D721Med (cell line): ENCODE data around the gene CORO2B.

Source experiments
- DNase-seq: peaks from one replicate; pipeline ENCODE4 v3.0.0; 2011; ENCODE audit warnings: low spot score; ENCODE audit not compliant: insufficient read length
- FAIRE-seq: peaks from 2 replicates; lab custom pipeline; 2011; peaks lifted over from hg19 to GRCh38; lab: Jason Lieb, UNC
- TF ChIP-seq, protein P1 (sequence below): IDR thresholded peaks from 2 replicates; pipeline ENCODE4 v1.5.1; 2012; ENCODE audit warnings: mild to moderate bottlenecking, control low read depth; ENCODE audit not compliant: insufficient read depth; ENCODE audit errors: missing control alignments

CORO2B gene

DNA sequence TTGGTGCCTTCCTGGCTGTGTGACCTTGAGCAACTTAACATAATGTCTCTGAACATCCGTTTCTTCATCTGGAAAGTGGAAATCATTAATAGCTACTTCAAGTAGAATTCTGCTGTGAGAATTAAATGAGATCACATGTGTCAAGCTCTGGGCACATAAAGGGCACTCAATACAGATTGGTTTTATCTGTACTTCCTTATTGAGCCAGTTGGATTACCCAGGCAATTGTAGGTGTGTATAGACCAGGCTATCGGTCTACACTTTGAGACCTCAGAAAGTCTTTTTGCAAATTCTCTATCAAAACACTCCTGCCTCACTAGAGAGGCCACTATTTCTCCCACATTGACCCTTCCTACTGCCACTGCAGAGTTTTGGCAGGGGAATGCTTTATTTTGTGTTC, 194.2 kb downstream of the CORO2B start:
- DNase-seq (no peak), FAIRE-seq (no peak)
- TF ChIP-seq, protein P1, sequence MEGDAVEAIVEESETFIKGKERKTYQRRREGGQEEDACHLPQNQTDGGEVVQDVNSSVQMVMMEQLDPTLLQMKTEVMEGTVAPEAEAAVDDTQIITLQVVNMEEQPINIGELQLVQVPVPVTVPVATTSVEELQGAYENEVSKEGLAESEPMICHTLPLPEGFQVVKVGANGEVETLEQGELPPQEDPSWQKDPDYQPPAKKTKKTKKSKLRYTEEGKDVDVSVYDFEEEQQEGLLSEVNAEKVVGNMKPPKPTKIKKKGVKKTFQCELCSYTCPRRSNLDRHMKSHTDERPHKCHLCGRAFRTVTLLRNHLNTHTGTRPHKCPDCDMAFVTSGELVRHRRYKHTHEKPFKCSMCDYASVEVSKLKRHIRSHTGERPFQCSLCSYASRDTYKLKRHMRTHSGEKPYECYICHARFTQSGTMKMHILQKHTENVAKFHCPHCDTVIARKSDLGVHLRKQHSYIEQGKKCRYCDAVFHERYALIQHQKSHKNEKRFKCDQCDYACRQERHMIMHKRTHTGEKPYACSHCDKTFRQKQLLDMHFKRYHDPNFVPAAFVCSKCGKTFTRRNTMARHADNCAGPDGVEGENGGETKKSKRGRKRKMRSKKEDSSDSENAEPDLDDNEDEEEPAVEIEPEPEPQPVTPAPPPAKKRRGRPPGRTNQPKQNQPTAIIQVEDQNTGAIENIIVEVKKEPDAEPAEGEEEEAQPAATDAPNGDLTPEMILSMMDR, result no peak

DNA sequence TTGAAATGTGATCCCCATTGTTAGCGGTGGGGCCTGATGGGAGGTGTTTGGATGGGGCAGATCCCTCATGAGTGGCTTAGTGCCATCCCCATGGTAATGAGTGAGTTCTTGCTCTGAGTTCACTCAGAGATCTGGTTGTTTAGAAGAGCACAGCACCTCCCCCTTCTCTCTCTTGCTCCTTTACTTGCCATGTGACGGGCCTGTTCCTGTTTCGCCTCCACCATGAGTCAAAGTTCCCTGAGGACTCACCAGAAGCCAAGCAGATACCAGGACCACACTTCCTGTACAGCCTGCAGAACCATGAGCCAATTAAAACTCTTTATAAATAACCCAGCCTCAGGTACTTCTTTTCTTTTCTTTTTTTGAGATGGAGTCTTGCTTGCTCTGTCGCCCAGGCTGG, 195.3 kb downstream of the CORO2B start:
- TF ChIP-seq, protein P1, result no peak
- DNase-seq, result no peak
- no peak for FAIRE-seq

DNA sequence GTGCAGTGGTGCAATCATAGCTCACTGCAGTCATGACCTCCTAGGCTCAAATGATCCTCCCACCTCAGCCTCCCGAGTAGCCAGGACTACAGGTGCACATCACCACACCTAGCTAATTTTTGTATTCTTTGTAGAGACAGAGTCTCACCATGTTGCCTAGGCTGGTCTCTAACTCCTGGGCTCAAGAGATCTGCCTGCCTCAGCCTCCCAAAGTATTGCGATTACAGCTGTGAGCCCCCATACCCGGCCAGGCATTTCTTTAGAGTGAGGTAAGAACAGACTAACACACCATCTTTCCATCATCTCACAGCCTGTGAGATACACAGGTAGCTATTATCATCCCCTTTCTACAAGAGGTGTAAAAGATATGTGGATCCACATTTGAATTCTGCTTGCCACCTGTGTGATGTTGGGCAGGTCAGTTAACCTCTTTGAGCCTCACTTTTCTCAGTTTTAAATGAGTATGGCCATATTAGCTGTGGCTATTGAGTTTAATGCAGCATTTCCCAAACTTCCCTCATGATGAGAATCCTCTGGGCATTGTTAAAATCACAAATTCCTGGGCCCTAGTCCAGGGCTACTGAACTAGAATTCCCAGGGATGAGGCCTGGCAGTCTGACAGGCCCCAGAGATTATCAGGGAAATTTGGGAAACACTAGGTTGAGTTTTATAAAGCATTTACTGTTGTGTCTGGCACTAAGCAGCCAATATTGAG, 195.9 kb downstream of the CORO2B start:
- TF ChIP-seq, protein P1, result no peak
- DNase-seq (no peak), FAIRE-seq (no peak)

DNA sequence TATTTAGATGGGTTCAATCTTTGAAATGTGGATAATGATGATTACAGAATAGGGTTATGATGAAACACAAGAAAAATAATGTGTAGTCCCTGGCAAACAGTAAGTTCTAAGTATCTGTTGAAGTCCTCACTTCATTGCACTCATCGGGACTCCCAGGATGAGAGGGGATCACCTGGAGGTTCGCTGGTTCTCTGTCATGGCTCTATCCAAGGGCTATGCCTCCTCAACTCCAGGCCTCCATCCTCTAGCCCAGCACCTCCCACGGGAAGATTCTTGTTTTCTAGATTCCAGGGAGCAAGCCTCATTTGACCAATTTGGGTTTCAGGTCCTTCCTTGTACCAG, 196.4 kb downstream of the CORO2B start:
- no peak for FAIRE-seq
- no peak for DNase-seq
- TF ChIP-seq, protein P1, result no peak

DNA sequence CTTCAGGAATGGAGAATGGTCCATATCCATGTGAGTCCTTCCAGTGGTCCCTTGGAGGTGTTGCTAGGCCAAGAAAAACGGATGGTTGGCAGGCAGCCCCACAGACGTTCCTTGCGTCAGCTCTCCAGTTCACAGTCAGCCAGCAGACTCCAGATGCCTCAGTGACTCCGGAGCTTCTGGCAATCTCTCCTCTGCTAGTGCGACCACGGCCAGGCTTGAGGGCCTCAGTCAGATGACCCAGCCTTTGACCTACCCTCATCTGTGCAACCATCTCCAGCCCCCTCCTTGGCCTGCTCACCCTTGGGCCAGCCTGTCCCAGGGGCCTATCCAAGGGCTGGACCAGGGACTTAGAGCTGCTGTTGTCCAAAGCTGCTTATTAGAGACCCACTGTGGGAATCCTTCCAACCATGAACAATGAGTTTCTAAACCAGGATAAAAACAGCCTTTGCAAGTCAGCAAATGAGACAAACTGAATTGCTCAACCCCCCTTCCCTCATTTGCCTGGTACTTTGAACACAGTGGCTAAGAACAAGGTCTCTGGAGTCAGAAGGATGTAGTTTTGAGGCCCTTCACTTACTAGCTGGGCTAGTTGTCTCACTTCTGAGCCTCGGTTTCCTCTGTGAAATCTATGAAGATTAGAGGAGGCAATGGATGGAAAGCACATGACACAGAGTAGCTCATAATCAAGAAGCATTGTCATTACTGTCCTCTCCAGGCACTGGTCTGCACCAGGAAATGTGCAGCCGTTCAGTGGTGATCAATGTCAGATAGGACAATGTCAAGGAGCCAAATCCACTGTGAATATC, 197.1 kb downstream of the CORO2B start:
- DNase-seq, result no peak
- TF ChIP-seq, protein P1, result no peak
- FAIRE-seq, result no peak

DNA sequence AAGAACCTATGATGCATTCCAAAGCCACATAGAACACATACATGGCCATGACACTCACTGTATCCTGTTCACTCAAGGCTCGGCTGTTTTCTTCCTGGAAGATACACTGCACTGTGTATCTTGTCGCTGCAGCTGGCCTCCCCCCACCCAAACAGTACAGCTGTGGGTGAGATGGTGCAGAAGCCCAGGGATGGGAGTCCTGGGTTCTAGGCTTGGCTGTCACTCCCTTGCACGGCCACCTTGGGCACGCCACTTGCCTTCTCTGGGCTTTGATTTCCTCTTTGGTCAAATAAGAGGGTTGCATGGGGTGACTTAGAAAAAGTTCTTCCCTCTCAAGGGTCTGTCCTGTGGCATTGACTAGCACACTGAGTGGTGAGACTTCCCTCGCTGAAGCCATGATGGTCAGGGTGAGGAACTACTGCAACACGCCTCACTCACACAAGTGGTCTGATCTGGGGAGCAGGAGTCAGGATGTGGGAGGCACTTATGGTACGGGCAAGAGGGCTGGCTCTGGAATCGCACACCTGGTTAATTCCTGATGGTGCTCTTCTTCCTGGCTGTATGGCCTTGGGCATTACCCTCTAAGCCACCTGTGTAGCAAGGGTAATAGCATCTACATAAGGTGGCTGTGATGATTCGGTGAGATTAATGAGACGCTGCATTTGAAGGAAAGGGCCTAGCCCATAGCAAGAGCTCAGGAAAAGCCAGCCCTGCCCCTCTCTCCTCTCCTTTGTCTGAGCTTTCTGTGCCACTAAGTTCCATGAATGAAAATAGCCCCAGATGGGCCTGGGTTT, 197.9 kb downstream of the CORO2B start:
- DNase-seq, result no peak
- TF ChIP-seq, protein P1, result no peak
- FAIRE-seq, result no peak
